Measurements from ENCODE around the gene NDUFAF3.

Gene NDUFAF3

DNA sequence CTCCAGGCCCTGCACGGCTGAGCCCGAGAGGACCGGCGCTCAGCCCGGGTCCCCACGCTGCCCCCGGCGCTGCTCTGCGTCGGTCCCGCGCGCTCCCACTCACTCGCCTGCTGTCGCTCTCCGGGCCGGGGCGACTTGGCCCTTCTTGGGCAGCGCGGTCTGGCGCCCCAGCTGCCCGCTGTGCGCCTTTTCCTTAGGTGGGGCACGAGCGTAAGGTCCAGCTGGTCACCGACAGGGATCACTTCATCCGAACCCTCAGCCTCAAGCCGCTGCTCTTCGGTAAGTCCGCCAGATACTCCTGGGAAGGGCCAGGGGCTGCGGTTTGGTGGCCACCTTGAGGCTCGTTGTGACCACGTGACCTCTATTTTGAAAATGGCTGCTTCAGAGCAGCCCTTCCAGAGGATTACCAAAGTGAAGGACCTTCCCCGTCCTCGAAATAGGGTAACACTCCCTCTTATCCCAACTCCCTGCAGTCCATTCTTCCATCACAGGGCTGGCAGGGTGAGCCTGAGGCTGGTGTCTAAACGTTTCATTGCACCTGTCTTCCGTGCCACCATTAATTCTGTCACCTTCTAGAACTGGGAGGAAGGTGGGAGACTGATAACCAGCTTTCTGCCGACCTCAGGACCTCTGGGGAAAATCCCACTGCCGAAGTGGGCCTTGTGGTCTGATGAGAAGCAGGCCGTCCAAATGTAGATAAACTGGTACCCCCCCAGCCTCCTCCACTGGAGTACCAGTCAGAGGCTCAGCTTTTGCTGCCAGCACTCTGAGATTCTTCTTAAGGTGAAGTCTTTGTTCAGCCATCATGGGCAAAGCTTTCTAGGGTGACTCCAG is 31.1 kb upstream of the NDUFAF3 start (continued):
- TF ChIP-seq, protein P1, sequence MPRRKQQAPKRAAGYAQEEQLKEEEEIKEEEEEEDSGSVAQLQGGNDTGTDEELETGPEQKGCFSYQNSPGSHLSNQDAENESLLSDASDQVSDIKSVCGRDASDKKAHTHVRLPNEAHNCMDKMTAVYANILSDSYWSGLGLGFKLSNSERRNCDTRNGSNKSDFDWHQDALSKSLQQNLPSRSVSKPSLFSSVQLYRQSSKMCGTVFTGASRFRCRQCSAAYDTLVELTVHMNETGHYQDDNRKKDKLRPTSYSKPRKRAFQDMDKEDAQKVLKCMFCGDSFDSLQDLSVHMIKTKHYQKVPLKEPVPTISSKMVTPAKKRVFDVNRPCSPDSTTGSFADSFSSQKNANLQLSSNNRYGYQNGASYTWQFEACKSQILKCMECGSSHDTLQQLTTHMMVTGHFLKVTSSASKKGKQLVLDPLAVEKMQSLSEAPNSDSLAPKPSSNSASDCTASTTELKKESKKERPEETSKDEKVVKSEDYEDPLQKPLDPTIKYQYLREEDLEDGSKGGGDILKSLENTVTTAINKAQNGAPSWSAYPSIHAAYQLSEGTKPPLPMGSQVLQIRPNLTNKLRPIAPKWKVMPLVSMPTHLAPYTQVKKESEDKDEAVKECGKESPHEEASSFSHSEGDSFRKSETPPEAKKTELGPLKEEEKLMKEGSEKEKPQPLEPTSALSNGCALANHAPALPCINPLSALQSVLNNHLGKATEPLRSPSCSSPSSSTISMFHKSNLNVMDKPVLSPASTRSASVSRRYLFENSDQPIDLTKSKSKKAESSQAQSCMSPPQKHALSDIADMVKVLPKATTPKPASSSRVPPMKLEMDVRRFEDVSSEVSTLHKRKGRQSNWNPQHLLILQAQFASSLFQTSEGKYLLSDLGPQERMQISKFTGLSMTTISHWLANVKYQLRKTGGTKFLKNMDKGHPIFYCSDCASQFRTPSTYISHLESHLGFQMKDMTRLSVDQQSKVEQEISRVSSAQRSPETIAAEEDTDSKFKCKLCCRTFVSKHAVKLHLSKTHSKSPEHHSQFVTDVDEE (CRISPR knock-in tag; IDR thresholded peaks at IDR 0.05) = no peak
- TF ChIP-seq, protein P2, sequence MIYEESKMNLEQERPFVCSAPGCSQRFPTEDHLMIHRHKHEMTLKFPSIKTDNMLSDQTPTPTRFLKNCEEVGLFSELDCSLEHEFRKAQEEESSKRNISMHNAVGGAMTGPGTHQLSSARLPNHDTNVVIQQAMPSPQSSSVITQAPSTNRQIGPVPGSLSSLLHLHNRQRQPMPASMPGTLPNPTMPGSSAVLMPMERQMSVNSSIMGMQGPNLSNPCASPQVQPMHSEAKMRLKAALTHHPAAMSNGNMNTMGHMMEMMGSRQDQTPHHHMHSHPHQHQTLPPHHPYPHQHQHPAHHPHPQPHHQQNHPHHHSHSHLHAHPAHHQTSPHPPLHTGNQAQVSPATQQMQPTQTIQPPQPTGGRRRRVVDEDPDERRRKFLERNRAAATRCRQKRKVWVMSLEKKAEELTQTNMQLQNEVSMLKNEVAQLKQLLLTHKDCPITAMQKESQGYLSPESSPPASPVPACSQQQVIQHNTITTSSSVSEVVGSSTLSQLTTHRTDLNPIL (CRISPR knock-in tag; IDR thresholded peaks at IDR 0.05; ENCODE audit: low read depth) = no peak
- no peak for TF ChIP-seq PPARA (CRISPR knock-in tag; IDR thresholded peaks at IDR 0.05; ENCODE audit: borderline replicate concordance)
- no peak for TF ChIP-seq ZNF565 (CRISPR knock-in tag; conservative IDR thresholded peaks at IDR 0.05; ENCODE audit: low read depth)
- no peak for TF ChIP-seq ZC3H10 (CRISPR knock-in tag; IDR thresholded peaks at IDR 0.05)
- TF ChIP-seq, protein P3, sequence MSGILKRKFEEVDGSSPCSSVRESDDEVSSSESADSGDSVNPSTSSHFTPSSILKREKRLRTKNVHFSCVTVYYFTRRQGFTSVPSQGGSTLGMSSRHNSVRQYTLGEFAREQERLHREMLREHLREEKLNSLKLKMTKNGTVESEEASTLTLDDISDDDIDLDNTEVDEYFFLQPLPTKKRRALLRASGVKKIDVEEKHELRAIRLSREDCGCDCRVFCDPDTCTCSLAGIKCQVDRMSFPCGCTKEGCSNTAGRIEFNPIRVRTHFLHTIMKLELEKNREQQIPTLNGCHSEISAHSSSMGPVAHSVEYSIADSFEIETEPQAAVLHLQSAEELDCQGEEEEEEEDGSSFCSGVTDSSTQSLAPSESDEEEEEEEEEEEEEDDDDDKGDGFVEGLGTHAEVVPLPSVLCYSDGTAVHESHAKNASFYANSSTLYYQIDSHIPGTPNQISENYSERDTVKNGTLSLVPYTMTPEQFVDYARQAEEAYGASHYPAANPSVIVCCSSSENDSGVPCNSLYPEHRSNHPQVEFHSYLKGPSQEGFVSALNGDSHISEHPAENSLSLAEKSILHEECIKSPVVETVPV (CRISPR knock-in tag; IDR thresholded peaks at IDR 0.05) = no peak
- no peak for TF ChIP-seq ZFP3 (CRISPR knock-in tag; IDR thresholded peaks at IDR 0.05)
- TF ChIP-seq TCF4 (CRISPR knock-in tag; IDR thresholded peaks at IDR 0.05; ENCODE audit: borderline replicate concordance) = no peak

DNA sequence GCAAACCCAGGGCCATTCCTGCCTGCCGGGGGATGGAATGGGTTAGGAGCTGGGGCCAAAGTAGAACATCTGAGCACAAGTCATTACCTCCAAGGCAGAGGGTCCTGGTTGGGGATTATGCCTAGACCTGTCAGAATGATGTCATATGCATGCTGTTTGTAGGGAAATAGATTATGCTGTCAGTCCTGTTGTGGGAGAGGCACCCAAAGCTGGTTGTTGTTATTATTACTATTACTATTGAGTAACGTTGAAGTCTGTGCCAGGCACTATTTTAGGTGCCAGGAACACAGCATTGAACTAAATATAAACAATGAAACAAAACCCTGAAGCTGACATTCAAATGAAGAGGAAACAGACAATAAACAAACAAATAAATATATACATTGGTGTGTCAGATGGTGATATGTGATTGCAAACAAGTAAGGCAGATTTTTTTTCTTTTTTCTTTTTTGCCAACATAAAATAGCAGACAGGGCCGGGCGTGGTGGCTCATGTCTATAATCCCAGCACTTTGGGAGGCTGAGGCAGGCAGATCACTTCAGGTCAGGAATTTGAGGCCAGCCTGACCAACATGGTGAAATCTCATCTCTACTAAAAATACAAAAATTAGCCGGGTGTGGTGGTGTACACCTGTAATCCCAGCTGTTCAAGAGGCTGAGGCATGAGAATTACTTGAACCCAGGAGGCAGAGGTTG is 29.9 kb upstream of the NDUFAF3 start:
- no peak for ATAC-seq
- TF ChIP-seq BACH2 (CRISPR knock-in tag; IDR thresholded peaks at IDR 0.05; ENCODE audit: borderline replicate concordance) (no peak), ISL1 (CRISPR knock-in tag; IDR thresholded peaks at IDR 0.05) (no peak), SNAI2 (CRISPR knock-in tag; IDR thresholded peaks at IDR 0.05) (no peak), ESRRG (CRISPR knock-in tag; IDR thresholded peaks at IDR 0.05) (no peak)

DNA sequence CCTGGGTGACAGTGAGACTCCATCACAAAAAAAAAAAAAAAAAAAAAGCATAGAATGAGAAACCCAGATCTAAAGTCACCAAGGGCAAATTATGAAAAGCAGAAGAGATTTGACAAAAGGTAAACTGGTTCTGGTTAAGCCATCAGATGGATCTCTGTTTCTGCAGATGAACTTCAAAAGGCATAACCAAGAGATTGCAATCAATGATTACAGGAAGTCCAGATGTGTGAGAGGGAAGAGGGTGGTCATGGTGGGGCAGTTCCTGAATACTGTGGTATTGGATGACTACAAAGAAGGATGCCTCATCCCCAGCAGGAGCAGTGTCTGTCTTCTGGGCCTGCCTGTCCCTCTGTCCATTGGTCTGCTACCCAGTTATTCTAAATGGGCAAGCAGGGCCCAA is 28.1 kb upstream of the NDUFAF3 start:
- ATAC-seq = no peak
- TF ChIP-seq ARNTL (CRISPR knock-in tag; IDR thresholded peaks at IDR 0.05; ENCODE audit: borderline replicate concordance, low read depth) (no peak), ZNF8 (CRISPR knock-in tag; IDR thresholded peaks at IDR 0.05) (no peak), PPARA (CRISPR knock-in tag; IDR thresholded peaks at IDR 0.05; ENCODE audit: borderline replicate concordance) (no peak), TCF4 (CRISPR knock-in tag; IDR thresholded peaks at IDR 0.05; ENCODE audit: borderline replicate concordance) (no peak), ZC3H10 (CRISPR knock-in tag; IDR thresholded peaks at IDR 0.05) (no peak), ESRRG (CRISPR knock-in tag; IDR thresholded peaks at IDR 0.05) (no peak), CSDC2 (CRISPR knock-in tag; IDR thresholded peaks at IDR 0.05) (no peak), ZFP3 (CRISPR knock-in tag; IDR thresholded peaks at IDR 0.05) (no peak), SNAI2 (CRISPR knock-in tag; IDR thresholded peaks at IDR 0.05) (no peak), ISL1 (CRISPR knock-in tag; IDR thresholded peaks at IDR 0.05) (no peak), ZNF70 (CRISPR knock-in tag; IDR thresholded peaks at IDR 0.05) (no peak), ZNF565 (CRISPR knock-in tag; conservative IDR thresholded peaks at IDR 0.05; ENCODE audit: low read depth) (no peak), BACH2 (CRISPR knock-in tag; IDR thresholded peaks at IDR 0.05; ENCODE audit: borderline replicate concordance) (no peak), GLIS3 (CRISPR knock-in tag; IDR thresholded peaks at IDR 0.05) (no peak), OSR1 (CRISPR knock-in tag; IDR thresholded peaks at IDR 0.05) (no peak)
- TF ChIP-seq, protein P1 (CRISPR knock-in tag; IDR thresholded peaks at IDR 0.05) = no peak
- TF ChIP-seq, protein P2 (CRISPR knock-in tag; IDR thresholded peaks at IDR 0.05; ENCODE audit: low read depth) = no peak
- TF ChIP-seq, protein P4, sequence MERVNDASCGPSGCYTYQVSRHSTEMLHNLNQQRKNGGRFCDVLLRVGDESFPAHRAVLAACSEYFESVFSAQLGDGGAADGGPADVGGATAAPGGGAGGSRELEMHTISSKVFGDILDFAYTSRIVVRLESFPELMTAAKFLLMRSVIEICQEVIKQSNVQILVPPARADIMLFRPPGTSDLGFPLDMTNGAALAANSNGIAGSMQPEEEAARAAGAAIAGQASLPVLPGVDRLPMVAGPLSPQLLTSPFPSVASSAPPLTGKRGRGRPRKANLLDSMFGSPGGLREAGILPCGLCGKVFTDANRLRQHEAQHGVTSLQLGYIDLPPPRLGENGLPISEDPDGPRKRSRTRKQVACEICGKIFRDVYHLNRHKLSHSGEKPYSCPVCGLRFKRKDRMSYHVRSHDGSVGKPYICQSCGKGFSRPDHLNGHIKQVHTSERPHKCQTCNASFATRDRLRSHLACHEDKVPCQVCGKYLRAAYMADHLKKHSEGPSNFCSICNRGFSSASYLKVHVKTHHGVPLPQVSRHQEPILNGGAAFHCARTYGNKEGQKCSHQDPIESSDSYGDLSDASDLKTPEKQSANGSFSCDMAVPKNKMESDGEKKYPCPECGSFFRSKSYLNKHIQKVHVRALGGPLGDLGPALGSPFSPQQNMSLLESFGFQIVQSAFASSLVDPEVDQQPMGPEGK (CRISPR knock-in tag; IDR thresholded peaks at IDR 0.05; ENCODE audit: borderline replicate concordance) = no peak
- TF ChIP-seq, protein P3 (CRISPR knock-in tag; IDR thresholded peaks at IDR 0.05) = no peak
